GM19467 (cell line): ENCODE results near the gene SNTG2.
"Not testable (repeated sequence)": the region's sequence is repeated elsewhere in the genome, so short reads cannot be mapped to it uniquely, and the experiment has no call there.

ENCODE experiments used
- ATAC-seq: cut with Tn5 transposase; IDR thresholded peaks from one replicate; pipeline ENCODE4 v1.9.1; 2021; ENCODE audit warnings: mild to moderate bottlenecking, moderate library complexity; ENCODE audit not compliant: unreplicated experiment

Gene SNTG2

DNA sequence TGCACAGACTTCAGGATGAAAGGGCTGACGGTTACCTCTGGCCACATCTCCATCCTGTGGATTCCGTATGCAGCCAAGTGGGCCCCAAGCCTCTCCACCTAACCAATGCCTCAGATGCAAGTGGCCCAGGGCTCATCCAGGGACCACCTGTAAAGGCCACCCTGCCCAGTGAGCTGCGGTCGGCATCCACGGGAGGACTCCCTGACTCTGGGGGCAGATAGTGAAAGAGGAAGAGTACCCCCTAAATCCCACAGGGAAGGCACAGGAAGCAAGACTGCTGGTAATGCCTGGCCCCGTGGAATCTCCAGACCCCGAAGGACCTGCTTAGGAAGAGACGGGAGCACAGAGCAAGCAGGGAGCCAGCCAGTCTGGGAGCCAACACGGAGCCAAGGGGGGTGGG is 451.4 kb downstream of the SNTG2 start:
- ATAC-seq = no peak

DNA sequence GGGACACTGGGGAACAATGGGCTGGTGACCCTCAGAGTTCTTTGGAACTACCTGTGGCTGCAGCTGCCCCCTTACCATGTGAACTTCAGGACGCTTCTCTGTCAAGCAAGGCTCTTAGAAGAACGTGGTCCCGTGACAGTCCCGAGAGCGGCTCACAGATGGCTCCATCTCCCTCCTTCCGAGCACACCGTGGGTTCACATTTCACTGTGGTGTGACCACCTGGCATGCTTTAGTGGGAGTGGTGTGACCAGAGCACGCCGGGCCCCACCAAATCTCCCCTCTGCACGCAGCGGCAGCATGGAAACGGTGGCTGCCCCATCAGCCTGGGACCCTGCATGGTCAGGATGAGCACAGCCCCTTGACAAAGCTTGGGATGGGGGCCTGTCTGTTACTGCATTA is 452.9 kb downstream of the SNTG2 start:
- no peak for ATAC-seq

DNA sequence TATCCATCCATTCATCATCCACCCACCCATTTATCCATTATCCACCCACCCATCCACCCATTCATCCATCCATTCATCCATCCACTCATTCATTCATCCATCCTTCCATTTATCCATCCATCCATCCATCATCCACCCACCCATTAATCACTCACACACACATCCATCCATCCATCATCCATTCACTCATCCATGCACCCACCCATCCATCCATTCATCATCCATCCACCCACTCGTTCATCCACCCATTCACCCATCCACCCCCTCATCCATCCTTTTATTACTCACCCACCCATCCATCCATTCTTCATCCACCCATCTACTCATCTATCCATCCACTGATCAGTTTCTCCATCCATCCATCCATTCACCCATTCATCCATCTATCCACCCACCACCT is 454.5 kb downstream of the SNTG2 start:
- ATAC-seq = no peak

DNA sequence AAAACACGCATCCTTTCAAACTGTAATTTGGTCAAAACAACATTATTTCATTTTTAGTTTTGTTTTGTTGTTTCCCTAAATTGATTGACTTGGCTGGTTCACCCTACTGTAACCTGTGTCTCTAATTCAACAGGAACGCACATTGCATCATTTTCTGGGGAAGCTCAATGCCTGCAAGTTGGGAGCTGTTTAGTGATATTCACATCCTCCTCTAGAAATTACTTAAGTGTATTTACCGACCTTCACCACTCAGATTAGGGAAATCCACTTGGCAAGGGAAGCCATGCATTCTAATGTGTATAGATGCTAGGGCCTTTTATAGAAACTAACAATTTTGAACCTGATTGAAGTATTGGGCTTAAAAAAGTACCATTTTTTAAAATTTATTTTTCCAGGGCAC is 455.3 kb downstream of the SNTG2 start:
- no peak for ATAC-seq

DNA sequence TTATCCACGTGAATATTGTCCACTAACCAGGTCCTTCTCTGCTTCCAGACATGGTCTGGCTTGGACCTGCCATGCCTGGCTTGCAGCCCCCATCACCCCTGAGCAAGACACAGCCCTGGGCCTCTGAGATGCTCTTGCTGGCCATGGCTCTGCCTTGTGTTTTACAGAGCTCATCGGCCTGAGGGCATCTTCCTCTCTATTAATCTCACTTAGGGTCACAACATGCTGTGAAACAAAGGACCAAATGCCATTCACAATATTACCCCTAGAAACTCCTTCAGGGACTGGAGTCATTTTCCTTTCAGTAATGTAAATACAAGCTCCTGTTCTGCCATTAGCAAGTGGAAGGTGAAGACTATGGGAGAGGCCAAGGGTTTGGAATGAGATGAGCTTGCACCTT is 455.8 kb downstream of the SNTG2 start:
- ATAC-seq = no peak

DNA sequence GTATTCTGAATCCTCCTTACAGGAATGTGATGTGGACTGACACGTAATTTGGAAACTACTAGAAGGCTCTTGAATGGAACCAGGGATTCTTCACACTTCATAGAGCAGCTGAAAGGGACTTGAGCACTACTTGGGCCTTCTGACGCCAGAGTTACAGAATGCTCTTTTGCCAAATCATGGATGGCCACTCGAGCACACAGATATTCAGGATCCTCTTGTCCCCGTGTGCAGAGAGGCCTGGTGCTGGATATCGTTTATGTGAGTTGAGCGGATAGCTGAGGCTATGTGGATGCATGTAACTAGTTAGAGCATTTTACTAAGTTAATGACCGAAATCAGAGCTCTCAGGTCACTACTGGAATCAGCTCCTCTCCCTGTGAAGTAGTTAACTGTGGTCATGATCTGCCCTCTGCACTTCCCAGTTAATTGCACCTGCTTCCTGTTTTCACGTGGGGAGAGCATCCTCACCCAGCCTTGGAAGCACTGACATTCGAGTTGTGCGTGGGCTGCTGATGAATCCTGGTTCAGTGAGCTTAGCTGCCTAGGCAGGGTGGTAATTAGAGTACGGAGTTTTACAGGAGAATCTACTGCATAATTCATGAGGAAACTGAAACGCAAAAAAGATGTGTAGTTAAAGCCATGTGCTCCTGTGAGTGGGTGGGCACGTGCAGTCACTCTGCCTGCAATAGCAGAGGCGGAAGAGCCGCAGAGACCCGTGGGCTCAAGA is 457.5 kb downstream of the SNTG2 start:
- no peak for ATAC-seq

DNA sequence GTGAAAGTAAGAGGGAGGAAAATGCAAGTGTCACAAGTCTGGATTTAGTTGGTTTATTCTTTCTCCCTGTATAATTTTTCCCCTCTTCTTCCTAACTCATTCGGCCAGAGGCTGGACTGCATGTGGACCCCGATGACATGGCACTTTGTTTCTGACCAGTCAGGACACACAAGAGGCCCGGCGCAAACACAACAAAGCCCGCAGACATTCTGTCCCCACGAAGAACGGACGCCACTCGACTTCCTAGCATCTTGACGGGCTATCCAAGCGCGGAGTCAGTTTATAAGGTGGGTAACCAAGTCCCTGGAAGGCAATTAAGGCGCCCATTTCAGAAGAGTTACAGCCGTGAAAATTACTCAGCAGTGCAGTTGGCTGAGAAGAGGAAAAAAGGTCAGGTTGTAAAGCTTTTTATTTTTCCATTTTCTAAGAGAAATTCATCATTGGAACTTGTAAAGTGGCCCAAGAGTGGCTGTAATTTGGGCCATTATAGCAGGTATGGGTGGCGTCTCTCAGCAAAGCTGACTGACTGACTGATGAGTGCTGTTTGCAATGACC is 462.6 kb downstream of the SNTG2 start, which contains the start of gene TPO:
TSS of gene TPO (plus strand) at position 308 of the 555 bp plus-strand sequence. CDS start 946 bp downstream, outside the sequence.
- ATAC-seq = no peak

DNA sequence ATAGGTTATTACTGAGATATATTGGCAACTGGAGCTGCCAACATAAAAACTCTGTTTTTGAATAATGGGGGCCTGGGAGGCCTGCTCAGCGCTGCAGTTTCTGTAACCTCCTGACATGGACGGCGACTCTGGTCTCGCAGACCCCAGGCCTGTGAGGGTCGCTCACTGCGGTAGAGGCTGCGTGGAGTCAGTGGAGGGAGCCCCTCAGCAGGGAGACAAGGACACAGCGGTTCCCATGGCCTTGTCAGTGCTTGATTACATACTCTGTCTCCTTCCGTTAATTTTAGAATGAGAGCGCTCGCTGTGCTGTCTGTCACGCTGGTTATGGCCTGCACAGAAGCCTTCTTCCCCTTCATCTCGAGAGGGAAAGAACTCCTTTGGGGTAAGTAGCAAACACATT is 463.5 kb downstream of the SNTG2 start:
- no peak for ATAC-seq

DNA sequence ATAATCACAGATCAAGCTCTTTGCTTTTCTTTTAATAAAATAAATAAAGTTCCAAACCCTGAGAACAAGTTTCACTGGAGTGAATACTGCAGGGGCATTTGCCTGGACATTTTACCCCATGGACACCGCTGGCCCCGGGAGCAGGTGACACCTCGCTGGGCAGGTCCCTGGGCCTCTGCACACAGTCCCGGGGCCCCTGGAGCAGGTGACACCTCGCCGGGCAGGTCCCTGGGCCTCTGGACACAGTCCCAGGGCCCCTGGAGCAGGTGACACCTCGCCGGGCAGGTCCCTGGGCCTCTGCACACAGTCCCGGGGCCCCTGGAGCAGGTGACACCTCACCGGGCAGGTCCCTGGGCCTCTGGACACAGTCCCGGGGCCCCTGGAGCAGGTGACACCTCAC is 464.3 kb downstream of the SNTG2 start:
- ATAC-seq = not testable (repeated sequence)

DNA sequence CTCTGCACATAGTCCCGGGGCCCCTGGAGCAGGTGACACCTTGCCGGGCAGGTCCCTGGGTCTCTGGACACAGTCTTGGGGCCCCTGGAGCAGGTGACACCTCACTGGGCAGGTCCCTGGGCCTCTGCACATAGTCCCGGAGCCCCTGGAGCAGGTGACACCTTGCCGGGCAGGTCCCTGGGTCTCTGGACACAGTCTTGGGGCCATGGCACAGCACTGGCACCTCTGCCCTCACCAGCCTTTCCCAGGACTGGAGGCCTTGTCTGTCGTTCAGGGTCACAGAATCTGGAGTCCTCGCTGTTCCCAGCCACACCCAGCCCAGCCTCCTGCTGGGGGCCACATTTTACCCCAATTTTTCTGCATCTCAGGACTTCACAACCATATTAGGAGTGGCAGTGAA is 464.9 kb downstream of the SNTG2 start:
- ATAC-seq = no peak
